AG09309 (cell line): Measurements from ENCODE around the gene FBLIM1.

Source experiments
- DNase-seq: peaks from one replicate; pipeline ENCODE4 v3.0.0-alpha.2; 2010; ENCODE audit warnings: low read depth
- H3K4me3 ChIP-seq: 2 replicates; pipeline ENCODE4 v1.5.1; 2011; ENCODE audit warnings: mild to moderate bottlenecking, low read depth, low read length, moderate library complexity; ENCODE audit not compliant: control insufficient read depth
- TF ChIP-seq, protein P1 (sequence below): IDR thresholded peaks from 2 replicates; pipeline ENCODE4 v1.5.1; 2011; ENCODE audit warnings: mild to moderate bottlenecking, low read depth, low read length, inconsistent platforms; ENCODE audit not compliant: insufficient read depth, control insufficient read depth; ENCODE audit errors: missing control alignments

Gene FBLIM1

DNA sequence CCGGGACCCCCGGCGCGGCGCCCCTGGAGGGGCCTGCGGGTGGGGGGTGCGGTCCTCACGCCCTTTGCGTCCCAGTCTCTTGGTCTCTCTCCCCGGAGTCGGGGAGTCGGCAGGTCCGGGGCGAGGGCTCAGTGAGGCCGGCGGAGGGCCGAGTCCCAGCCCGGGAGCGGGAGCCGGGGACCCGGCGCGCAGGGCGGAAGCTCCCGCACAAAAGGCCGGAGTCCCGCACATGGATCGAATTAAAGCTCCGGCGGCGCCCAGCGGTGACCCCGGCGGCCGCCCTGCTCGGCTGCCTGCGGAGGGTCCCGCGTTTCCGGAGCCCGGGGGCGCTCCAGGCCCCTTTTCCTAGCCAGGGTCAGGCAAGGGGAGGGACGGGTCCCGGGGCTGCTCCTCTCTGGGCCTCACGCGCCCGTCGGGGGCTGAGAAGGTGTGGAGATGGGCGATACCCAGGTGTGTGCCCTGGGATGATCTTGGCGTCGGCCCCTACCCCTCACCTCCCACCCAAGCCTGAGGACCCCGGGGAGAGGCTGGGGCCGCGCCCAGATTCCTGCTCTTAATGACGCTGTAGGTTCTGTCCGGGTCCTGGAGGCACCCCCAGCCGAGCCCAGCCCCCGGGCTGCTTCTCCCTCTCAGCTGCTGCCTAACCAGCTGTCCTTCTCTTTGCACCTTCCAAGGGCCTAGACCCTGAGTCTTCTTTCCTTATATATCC is 512 bp downstream of the FBLIM1 start:
- no peak for DNase-seq
- H3K4me3 ChIP-seq: peak overlapping the region; percentile 63
- TF ChIP-seq, protein P1, sequence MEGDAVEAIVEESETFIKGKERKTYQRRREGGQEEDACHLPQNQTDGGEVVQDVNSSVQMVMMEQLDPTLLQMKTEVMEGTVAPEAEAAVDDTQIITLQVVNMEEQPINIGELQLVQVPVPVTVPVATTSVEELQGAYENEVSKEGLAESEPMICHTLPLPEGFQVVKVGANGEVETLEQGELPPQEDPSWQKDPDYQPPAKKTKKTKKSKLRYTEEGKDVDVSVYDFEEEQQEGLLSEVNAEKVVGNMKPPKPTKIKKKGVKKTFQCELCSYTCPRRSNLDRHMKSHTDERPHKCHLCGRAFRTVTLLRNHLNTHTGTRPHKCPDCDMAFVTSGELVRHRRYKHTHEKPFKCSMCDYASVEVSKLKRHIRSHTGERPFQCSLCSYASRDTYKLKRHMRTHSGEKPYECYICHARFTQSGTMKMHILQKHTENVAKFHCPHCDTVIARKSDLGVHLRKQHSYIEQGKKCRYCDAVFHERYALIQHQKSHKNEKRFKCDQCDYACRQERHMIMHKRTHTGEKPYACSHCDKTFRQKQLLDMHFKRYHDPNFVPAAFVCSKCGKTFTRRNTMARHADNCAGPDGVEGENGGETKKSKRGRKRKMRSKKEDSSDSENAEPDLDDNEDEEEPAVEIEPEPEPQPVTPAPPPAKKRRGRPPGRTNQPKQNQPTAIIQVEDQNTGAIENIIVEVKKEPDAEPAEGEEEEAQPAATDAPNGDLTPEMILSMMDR: no peak

DNA sequence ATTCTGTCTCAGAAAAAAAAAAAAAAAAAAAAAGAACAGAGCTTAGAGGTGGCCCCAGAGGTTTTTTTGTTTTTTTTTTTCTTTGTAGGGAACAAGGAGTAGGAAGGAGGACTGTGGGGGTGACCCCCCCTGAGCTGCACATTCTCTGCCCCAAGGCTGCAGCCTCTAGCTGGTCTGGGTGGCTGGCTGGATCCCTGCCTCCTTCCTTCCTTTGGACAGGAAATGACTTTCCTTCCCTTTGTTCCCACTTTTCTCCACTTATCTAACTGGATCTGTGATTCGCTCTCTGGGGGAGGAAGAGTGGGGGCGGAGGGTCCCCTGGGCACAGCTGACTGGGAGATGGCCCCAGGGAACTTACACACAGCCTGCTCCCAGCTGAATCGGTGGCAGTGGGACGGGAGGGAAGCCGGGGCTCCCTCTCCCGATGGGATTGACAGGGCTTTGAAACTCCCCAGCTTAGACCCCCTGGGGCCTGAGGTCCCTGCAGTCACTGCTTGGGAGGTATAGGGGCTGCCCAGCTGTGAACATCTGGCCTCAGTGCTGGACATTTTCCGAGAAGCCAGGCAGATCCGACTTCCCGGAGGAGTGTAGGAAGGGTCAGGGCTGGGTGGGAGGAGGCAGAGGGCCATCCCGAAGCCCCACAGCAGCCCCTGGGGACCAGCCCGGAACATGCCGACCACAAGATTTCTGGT is 2.1 kb downstream of the FBLIM1 start:
- H3K4me3 ChIP-seq: peak overlapping the region; percentile 39
- TF ChIP-seq, protein P1: no peak
- DNase-seq: peak; percentile 39

DNA sequence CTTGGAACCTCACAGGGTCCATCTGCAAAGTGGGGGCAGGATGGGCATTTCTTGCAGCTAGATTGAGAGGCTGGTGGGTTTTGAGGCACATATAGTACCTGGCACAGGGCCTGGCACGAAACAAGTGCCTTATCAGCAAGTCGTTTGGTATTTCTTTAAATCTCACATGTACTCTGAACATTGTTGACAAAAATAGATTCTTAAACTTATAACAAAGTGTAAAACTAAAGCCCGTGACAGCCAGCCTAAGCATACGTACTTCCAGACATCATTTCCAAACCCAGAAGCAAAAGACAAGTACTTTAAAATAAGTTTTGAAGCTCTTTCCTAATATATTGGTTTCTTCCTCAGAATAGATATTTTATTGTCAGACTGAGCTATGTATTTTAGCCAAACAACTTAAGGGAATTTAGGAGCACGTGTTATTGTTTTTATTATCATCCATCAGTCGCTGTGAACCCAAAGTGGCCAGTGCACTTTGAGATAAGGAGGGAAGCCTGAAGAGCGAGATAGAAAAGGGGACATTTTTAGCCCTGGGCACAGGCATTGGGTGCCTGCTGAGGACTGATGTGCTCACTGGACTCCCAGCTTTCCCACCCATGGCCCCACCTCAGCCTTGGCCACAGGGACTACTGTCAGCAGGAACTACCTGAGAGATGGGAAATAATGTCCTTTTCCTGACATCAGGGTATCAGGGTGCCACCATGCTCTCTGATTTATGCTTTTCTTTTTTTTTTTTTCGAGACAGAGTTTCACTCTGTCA is 3.0 kb downstream of the FBLIM1 start:
- H3K4me3 ChIP-seq: no peak overlapping the region
- DNase-seq: no peak
- TF ChIP-seq, protein P1: no peak

DNA sequence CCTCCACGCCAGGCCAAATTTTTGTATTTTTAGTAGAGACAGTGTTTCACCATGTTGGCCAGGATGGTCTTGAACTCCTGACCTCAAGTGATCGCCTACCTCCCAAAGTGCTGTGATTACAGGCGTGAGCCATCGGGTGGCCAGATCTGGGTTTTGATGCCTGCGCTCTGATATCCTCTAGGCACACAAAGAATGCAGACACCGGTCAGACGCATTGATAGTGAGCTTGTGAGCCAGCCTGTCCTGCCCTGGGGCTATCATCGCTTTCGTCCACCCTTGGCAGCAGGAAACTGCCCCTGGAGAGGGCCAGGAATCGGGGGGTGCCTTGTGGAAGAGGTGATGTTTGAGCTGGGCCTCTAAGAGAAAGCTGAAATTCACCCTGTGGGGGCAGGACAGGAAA is 4.0 kb downstream of the FBLIM1 start:
- DNase-seq: no peak
- TF ChIP-seq, protein P1: no peak

DNA sequence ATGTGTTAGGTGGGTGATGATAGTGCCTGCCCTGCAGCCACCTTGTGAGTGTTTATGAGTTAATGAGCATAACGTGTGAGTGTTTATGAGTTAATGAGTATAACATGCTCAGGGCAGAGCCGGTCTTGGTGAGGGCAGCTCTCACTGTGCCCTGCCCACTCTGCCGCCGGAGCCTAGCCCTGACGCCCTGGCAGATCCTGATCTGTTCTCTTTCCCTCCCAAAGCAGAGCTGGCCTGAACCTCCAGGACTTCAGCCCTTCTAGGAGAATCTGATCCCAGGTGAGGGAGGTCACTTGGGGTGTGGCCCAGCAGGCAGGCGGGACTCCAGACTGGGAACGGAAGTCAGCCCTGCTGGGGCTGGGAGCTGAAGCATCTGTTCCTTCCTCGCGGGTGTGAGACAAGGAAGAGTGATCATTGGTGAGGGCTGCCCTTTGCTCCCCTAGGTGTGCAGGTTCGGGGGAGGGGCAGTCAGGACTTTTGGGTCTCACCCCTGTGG is 5.7 kb downstream of the FBLIM1 start:
- no peak overlapping the region for H3K4me3 ChIP-seq
- no peak for DNase-seq
- TF ChIP-seq, protein P1: no peak

More for the DNA sequence above, 4.0 kb downstream of the FBLIM1 start:
- no peak overlapping the region for H3K4me3 ChIP-seq

DNA sequence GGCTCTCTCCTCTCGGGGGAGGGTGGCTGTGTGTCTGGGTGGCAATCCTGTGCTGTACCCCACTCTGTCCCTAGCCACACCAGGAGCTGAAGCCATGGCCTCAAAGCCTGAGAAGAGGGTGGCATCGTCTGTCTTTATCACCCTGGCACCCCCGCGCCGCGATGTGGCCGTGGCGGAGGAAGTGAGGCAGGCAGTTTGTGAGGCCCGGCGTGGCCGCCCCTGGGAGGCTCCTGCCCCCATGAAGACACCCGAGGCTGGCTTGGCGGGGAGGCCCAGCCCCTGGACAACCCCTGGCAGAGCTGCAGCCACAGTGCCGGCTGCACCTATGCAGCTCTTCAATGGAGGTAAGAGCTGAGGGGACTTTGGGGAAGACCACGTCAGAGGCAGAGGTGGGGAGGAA is 6.3 kb downstream of the FBLIM1 start:
- no peak for DNase-seq
- H3K4me3 ChIP-seq: no peak overlapping the region
- TF ChIP-seq, protein P1: no peak
